DOHH2 (cell line): ENCODE results near the gene MUC12.

Source experiments
- EZH2phosphoT487 ChIP-seq: fragments of 200-600 bp; sonication (generic); IDR thresholded peaks from 2 replicates; pipeline ENCODE4 v1.6.1; 2017; ENCODE audit warnings: borderline replicate concordance, mild to moderate bottlenecking, antibody characterized with exemption, low read length, moderate library complexity, mixed read lengths
- TF ChIP-seq, protein P1 (sequence below): fragments of 200-600 bp; sonication (generic); IDR thresholded peaks from one replicate; pipeline ENCODE4 v1.5.1; 2014; ENCODE audit warnings: antibody characterized with exemption, mild to moderate bottlenecking, low read depth, low read length; ENCODE audit not compliant: poor library complexity, severe bottlenecking

DNA sequence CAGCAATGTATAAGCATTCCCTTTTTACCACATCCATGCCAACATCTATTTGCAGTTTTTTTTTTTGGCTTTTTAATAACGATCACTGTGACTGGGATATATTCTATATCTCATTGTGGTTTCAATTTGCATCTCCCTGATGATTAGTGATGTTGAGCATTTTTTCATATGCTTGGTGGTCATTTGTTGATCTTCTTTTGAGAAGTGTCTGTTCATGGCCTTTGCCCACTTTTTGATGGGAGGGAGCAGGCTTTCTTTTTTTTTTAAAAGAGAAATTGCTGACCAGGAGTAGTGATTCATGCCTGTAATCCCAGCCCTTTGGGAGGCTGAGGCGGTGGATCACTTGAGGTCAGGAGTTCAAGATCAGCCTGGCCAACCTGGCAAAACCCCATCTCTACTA is 54.5 kb downstream of the MUC12 start:
- TF ChIP-seq, protein P1, sequence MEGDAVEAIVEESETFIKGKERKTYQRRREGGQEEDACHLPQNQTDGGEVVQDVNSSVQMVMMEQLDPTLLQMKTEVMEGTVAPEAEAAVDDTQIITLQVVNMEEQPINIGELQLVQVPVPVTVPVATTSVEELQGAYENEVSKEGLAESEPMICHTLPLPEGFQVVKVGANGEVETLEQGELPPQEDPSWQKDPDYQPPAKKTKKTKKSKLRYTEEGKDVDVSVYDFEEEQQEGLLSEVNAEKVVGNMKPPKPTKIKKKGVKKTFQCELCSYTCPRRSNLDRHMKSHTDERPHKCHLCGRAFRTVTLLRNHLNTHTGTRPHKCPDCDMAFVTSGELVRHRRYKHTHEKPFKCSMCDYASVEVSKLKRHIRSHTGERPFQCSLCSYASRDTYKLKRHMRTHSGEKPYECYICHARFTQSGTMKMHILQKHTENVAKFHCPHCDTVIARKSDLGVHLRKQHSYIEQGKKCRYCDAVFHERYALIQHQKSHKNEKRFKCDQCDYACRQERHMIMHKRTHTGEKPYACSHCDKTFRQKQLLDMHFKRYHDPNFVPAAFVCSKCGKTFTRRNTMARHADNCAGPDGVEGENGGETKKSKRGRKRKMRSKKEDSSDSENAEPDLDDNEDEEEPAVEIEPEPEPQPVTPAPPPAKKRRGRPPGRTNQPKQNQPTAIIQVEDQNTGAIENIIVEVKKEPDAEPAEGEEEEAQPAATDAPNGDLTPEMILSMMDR: no peak
- no peak for TF ChIP-seq EZH2phosphoT487
